Esophagus squamous epithelium (tissue), 4 donors: Measurements from ENCODE around the gene SMIM28.

Source experiments
- CTCF ChIP-seq, 6 experiments: fragments of 450-650 bp in 4 of 6; fragments of 200-600 bp in 2 of 6; sonication (generic) in 2 of 6; IDR thresholded peaks; one replicate each; pipeline ENCODE4 v1.5.1; 2016 to 2019; ENCODE audit warnings: antibody characterized with exemption in 6 of 6, mild to moderate bottlenecking in 4 of 6, moderate library complexity in 4 of 6
- POLR2A ChIP-seq, 4 donors: fragments of 450-650 bp; IDR thresholded peaks; one replicate each; pipeline ENCODE4 v1.6.1; 2017; ENCODE audit warnings: antibody characterized with exemption in 4 of 4, mild to moderate bottlenecking in 4 of 4, moderate library complexity in 3 of 4

- TF ChIP-seq POLR2A (IDR thresholded peaks at IDR 0.05) (no peak), CTCF (IDR thresholded peaks at IDR 0.05) (no peak)
These were observed 6.1 kb downstream of the SMIM28 start for GRCh38 chr6:138383776-138384175.
